ENCODE measurements around the gene ARHGAP8.

Gene ARHGAP8

GRCh38 chr22:44882226-44882905, 130.0 kb downstream of the ARHGAP8 start:
- no peak for DNase-seq (ENCODE audit: extremely low read depth in 1 of 2, low read depth in 1 of 2)

GRCh38 chr22:44883011-44883421, 130.6 kb downstream of the ARHGAP8 start:
- no peak for DNase-seq (ENCODE audit: extremely low read depth in 1 of 2, low read depth in 1 of 2)

GRCh38 chr22:44884562-44884961, 132.2 kb downstream of the ARHGAP8 start:
- no peak for DNase-seq (ENCODE audit: extremely low read depth in 1 of 2, low read depth in 1 of 2)

GRCh38 chr22:44884968-44885805, 132.8 kb downstream of the ARHGAP8 start:
- DNase-seq (ENCODE audit: extremely low read depth in 1 of 2, low read depth in 1 of 2), result no peak

GRCh38 chr22:44885806-44886360, 133.5 kb downstream of the ARHGAP8 start:
- no peak for DNase-seq (ENCODE audit: extremely low read depth in 1 of 2, low read depth in 1 of 2)

GRCh38 chr22:44887941-44888366, 135.6 kb downstream of the ARHGAP8 start:
- DNase-seq (ENCODE audit: extremely low read depth in 1 of 2, low read depth in 1 of 2), result no peak

GRCh38 chr22:44888491-44889254, 136.3 kb downstream of the ARHGAP8 start:
- no peak for DNase-seq (ENCODE audit: extremely low read depth in 1 of 2, low read depth in 1 of 2)

GRCh38 chr22:44889255-44889878, 137.0 kb downstream of the ARHGAP8 start:
- no peak for DNase-seq (ENCODE audit: extremely low read depth in 1 of 2, low read depth in 1 of 2)

- DNase-seq (ENCODE audit: extremely low read depth in 1 of 2, low read depth in 1 of 2), result no peak
These were observed 138.3 kb downstream of the ARHGAP8 start for GRCh38 chr22:44890416-44891292.

GRCh38 chr22:44891293-44891747, 138.9 kb downstream of the ARHGAP8 start:
- DNase-seq (ENCODE audit: extremely low read depth in 1 of 2, low read depth in 1 of 2), result no peak

GRCh38 chr22:44891791-44892190, 139.4 kb downstream of the ARHGAP8 start:
- no peak for DNase-seq (ENCODE audit: extremely low read depth in 1 of 2, low read depth in 1 of 2)

GRCh38 chr22:44892243-44892642, 139.9 kb downstream of the ARHGAP8 start:
- DNase-seq (ENCODE audit: extremely low read depth in 1 of 2, low read depth in 1 of 2), result no peak

GRCh38 chr22:44892803-44893730, 140.7 kb downstream of the ARHGAP8 start:
- DNase-seq (ENCODE audit: extremely low read depth in 1 of 2, low read depth in 1 of 2), result no peak

GRCh38 chr22:44893731-44894080, 141.3 kb downstream of the ARHGAP8 start:
- no peak for DNase-seq (ENCODE audit: extremely low read depth in 1 of 2, low read depth in 1 of 2)

GRCh38 chr22:44894321-44894720, 141.9 kb downstream of the ARHGAP8 start:
- DNase-seq (ENCODE audit: extremely low read depth in 1 of 2, low read depth in 1 of 2), result no peak

GRCh38 chr22:44894782-44895181, 142.4 kb downstream of the ARHGAP8 start:
- DNase-seq (ENCODE audit: extremely low read depth in 1 of 2, low read depth in 1 of 2), result no peak

- DNase-seq (ENCODE audit: extremely low read depth in 1 of 2, low read depth in 1 of 2), result no peak
These were observed 143.1 kb downstream of the ARHGAP8 start for GRCh38 chr22:44895296-44896055.

GRCh38 chr22:44898236-44898635, 145.9 kb downstream of the ARHGAP8 start:
- no peak for DNase-seq (ENCODE audit: extremely low read depth in 1 of 2, low read depth in 1 of 2)

All from stimulated activated CD8-positive, alpha-beta memory T cell treated with anti-CD3 and anti-CD28 coated beads, Interleukin-7, amount 100 ng/mL, for 48 hours (primary cell).